Neural cell (in vitro differentiated cells): ENCODE data around the gene PPP4R3C.
"Not testable (repeated sequence)": the region's sequence is repeated elsewhere in the genome, so short reads cannot be mapped to it uniquely, and the experiment has no call there.

ENCODE experiments used
- EZH2 ChIP-seq: fragments of 200-600, 300-800 bp; shearing (Covaris generic), sonication (generic); IDR thresholded peaks from 2 replicates; pipeline ENCODE4 v1.6.1; 2014; ENCODE audit warnings: antibody characterized with exemption, low read length, borderline replicate concordance, mild to moderate bottlenecking; ENCODE audit not compliant: insufficient read depth, poor library complexity, severe bottlenecking
- POLR2AphosphoS5 ChIP-seq: IDR thresholded peaks from 2 replicates; pipeline ENCODE4 v1.6.1; 2012
- TF ChIP-seq, protein P1 (sequence below): fragments of 450-650 bp; IDR thresholded peaks from 2 replicates; pipeline ENCODE4 v1.5.1; 2014; ENCODE audit warnings: antibody characterized with exemption, mild to moderate bottlenecking, moderate library complexity; ENCODE audit not compliant: poor library complexity, severe bottlenecking

DNA sequence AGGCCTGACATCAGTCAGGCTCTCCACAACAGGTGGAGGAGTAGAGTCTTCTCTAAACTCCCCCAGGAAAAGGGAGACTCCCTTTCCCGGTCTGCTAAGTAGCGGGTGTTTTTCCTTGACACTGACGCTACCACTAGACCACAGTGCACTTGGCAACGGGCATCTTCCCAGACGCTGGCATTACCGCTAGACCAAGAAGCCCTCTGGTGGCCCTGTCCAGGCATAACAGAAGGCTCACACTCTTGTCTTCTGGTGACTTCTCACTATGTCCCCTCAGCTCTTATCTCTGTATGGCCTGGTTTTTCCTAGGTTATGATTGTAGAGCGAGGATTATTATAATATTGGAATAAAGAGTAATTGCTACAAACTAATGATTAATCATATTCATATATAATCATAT is 20.7 kb downstream of the PPP4R3C start:
- TF ChIP-seq, protein P1, sequence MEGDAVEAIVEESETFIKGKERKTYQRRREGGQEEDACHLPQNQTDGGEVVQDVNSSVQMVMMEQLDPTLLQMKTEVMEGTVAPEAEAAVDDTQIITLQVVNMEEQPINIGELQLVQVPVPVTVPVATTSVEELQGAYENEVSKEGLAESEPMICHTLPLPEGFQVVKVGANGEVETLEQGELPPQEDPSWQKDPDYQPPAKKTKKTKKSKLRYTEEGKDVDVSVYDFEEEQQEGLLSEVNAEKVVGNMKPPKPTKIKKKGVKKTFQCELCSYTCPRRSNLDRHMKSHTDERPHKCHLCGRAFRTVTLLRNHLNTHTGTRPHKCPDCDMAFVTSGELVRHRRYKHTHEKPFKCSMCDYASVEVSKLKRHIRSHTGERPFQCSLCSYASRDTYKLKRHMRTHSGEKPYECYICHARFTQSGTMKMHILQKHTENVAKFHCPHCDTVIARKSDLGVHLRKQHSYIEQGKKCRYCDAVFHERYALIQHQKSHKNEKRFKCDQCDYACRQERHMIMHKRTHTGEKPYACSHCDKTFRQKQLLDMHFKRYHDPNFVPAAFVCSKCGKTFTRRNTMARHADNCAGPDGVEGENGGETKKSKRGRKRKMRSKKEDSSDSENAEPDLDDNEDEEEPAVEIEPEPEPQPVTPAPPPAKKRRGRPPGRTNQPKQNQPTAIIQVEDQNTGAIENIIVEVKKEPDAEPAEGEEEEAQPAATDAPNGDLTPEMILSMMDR: not testable (repeated sequence)
- not testable (repeated sequence) for TF ChIP-seq POLR2AphosphoS5, EZH2
